GM18505 (cell line): ENCODE measurements around the gene XPO5.
"Not testable (repeated sequence)": the region's sequence is repeated elsewhere in the genome, so short reads cannot be mapped to it uniquely, and the experiment has no call there.

Experiments used
- ATAC-seq: cut with Tn5 transposase; IDR thresholded peaks from one replicate; pipeline ENCODE4 v1.9.1; 2021; ENCODE audit not compliant: unreplicated experiment
- POLR2A ChIP-seq: IDR thresholded peaks from 4 replicates; pipeline ENCODE4 v1.6.1; 2011; ENCODE audit warnings: borderline replicate concordance; ENCODE audit not compliant: insufficient read depth, insufficient read length; ENCODE audit errors: extremely low read depth

The XPO5 gene

GRCh38 chr6:43504756-43505593, 70.9 kb downstream of the XPO5 start:
- no peak for TF ChIP-seq POLR2A
- ATAC-seq: no peak

- no peak for TF ChIP-seq POLR2A
- ATAC-seq: no peak
These were observed 72.4 kb downstream of the XPO5 start for GRCh38 chr6:43503443-43503842.

DNA sequence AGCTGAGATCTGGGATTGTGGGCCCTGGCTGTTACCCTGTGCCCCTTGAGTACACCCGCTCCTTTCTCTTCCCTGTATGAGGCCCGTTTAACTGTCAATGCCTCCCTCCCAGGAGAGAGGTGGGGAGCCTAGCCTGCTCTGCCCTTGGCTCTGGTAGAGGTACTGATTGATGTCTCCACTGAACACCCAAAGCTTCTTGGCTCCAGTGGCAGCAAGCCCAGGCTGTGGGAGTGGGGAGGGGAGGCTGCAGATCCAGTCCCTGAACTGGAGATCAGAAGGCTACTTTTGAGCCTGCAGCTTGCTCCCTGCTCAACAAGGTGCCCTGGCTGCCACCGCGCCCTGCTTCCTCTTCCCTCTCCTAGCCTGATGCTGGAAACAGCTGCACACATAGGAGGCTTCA, 73.2 kb downstream of the XPO5 start:
- ATAC-seq: no peak
- TF ChIP-seq POLR2A: no peak

DNA sequence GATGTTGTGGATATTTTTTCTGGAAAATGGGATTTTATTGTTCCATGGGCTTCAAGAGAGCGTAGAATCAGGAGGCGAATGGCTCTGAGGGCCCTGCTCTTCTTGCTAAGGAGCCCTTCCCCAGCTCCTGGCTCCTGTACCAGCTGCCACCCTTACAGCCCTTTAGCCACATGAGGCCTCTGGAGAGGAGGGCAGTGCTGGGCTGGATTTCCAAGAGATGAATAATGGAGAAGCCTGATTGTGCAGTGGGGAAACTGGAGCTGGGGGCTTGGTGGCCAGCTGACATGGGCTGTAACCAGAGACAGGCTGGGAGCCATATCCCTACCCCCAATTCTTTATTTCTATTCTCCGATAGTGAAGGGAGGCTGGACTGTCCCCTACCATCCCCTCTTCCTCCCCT, 74.9 kb downstream of the XPO5 start:
- ATAC-seq: no peak
- no peak for TF ChIP-seq POLR2A

DNA sequence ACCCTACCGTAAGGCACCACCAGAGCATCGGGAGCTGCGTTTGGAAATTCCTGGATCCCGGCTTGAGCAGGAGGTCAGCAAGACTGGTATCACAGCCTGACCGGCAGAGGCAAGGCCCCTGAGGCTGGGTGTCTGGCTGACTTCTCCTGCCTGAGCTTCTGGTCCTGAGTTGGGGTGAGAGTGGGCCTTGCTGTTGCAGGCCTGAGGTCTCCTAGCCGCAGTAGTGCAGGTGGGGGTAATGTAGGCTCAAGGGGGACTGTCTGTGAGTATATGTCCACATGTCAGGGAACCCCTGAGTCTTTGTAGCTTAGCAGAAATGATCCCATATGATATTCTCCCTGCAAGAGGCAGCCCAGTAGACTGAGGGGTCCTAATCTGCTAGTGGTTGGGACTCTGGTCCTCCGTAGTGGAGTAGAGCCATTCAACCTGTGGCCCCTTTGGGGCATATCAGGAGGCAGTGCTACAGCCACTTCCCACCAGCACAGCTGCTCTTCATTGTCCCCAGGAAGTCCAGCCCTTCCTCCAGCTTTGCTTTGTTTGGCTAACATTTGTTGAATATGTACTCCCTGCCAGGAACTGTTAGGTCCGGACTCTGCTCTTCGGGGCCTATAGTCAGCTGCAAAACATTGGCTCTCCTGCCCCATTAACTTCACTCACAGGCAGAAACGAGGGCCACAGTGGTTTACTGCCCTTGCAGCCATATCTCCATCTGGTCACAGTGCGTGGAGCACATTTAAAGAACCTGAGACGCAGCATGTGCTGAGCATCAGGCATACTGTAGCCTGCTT, 76.6 kb downstream of the XPO5 start:
- TF ChIP-seq POLR2A: no peak
- no peak for ATAC-seq

DNA sequence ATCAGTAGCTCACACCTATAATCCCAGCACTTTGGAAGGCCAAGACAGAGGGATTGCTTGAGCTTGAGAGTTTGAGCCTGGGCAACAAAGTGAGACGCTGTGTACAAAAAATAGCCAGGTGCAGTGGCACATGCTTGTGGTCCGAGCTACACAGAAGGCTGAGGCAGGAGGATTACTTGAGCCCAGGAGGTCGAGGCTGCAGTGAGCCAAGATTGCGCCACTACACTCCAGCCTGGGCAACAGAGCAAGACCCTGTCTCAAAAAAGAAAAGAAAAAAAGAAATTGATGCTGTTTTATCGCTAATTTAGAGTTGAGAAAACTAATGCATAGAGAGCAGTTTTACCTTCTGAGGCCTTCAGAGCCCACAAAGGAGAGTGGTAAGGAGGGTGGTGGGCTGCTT, 77.5 kb downstream of the XPO5 start:
- ATAC-seq: not testable (repeated sequence)

- no peak for ATAC-seq
- TF ChIP-seq POLR2A: no peak
These were observed 78.1 kb downstream of the XPO5 start for GRCh38 chr6:43497689-43498088.

GRCh38 chr6:43497129-43497396, 78.8 kb downstream of the XPO5 start:
- no peak for ATAC-seq

DNA sequence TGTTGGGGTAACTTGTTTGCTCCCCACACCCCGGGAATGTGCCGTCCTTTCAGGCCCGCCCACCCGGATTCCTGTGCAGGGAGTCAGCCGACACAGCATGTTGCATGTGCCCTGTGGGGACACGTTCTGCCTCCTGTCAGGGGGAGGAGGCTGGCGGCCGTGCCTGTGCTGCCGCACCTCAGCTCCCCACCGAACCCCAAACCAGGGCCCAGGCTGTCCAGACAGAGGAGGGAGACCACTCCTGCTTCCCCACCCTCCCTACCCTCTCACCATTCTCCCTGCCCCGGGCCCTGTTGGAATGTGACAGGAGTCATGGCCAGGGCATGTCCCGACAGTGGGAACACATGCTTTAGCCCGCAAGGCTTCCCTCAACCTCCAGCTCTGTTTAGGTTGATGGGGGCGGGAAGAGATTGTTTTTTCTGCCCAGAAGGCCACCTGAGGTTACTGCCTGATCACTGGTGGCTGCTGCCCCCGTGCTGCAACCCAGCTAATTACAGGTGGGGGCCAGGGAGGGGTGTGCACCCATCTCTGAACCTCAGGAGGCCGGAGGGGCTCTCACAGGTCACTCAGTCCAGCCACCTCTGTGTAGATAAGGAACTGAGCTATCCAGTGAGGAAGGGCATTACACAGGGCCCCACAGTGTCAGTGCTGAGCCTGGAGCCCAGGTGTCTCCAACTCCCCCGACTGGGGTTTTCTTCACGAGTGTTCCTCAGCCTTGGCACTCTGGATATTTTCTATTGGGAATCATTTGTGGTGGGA, 79.3 kb downstream of the XPO5 start:
- no peak for TF ChIP-seq POLR2A
- ATAC-seq: no peak

More at GRCh38 chr6:43497129-43497396, 78.8 kb downstream of the XPO5 start:
- TF ChIP-seq POLR2A: no peak

GRCh38 chr6:43495409-43495941, 80.4 kb downstream of the XPO5 start:
- TF ChIP-seq POLR2A: no peak
- ATAC-seq: no peak

GRCh38 chr6:43494766-43495165, 81.1 kb downstream of the XPO5 start:
- no peak for TF ChIP-seq POLR2A
- no peak for ATAC-seq

- ATAC-seq: no peak
These were observed 81.5 kb downstream of the XPO5 start for GRCh38 chr6:43494321-43494720.

GRCh38 chr6:43493833-43494232, 82.0 kb downstream of the XPO5 start:
- ATAC-seq: no peak
- TF ChIP-seq POLR2A: no peak

More at GRCh38 chr6:43494321-43494720, 81.5 kb downstream of the XPO5 start:
- TF ChIP-seq POLR2A: no peak

DNA sequence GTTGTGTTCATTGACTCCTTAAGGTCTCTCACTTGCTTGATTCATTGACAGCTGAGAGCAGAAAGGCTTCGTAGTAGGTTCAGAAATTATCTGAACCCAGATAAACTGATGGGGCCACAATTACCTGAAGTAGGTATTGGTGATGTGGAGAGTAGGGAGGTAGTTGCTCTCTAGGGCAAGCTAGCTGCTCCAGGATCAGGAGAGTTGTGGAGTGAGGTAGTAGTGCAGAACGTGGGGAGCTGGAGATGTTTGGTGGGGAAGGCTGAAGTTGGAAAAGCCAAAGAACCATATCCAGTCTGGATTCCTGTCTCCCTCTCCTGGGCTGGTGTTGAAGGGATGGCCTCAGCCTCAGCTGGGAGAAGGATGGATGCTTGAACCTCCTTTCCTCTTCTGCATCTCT, 82.6 kb downstream of the XPO5 start:
- ATAC-seq: no peak
- no peak for TF ChIP-seq POLR2A

DNA sequence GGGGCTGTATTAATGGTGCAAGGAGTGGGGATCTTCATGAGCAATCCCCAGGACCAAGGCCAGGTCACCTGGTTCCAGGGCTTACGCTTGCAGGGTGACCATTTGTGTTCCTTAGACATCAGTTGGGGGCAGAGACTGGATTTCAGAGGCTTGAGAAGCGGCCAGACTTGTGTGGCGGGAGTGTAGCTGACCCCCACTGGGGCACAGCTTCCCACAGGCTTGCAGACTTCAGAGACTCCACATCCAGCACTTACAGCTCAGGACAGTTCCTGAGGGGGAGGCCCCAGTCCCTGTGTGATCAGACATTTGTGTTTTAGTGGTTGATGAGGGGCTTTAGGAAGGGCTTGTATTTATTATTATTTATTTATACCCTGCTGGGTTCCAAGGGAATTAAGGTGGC, 83.2 kb downstream of the XPO5 start:
- TF ChIP-seq POLR2A: no peak
- no peak for ATAC-seq
